ENCODE data around the gene CARD18.

DNA sequence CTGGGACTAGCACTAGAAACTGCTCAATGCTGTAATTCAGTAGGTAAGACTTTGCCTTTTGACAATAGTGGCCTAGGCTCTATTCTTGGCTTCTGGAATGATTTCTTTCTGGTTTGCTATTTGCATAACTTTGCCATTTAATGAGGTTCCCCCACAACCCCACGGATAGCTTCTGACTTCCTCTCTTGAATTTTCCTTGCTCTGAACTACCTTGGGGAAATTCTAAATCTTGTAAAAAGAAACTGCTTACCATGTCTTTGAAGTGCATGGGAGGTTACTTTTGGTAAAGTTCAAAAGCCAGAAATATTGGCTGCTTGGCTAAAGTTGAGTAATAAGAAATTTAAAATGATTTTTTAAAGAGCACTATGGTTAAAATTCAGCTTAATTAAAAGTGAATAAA lies 35.3 kb downstream of the CARD18 start:
- TF ChIP-seq, protein P1, sequence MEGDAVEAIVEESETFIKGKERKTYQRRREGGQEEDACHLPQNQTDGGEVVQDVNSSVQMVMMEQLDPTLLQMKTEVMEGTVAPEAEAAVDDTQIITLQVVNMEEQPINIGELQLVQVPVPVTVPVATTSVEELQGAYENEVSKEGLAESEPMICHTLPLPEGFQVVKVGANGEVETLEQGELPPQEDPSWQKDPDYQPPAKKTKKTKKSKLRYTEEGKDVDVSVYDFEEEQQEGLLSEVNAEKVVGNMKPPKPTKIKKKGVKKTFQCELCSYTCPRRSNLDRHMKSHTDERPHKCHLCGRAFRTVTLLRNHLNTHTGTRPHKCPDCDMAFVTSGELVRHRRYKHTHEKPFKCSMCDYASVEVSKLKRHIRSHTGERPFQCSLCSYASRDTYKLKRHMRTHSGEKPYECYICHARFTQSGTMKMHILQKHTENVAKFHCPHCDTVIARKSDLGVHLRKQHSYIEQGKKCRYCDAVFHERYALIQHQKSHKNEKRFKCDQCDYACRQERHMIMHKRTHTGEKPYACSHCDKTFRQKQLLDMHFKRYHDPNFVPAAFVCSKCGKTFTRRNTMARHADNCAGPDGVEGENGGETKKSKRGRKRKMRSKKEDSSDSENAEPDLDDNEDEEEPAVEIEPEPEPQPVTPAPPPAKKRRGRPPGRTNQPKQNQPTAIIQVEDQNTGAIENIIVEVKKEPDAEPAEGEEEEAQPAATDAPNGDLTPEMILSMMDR (IDR thresholded peaks at IDR 0.05): no peak
- TF ChIP-seq POLR2A (IDR thresholded peaks at IDR 0.05) (no peak), EP300 (IDR thresholded peaks at IDR 0.05) (no peak)
